Measurements from ENCODE around the gene MYPN. TPM values are rescaled to one million over a fixed set of nuclear protein-coding genes. Genes with fewer than 3 reads are reported as not detected.

The MYPN gene
- polyA plus RNA-seq, 1 experiment, result 9.7 TPM

- Histone ChIP-seq H3K27me3 (ENCODE audit: control insufficient read depth, insufficient read depth, low read length) (no peaks in the 10 kb centered on the region), H3K36me3 (ENCODE audit: control insufficient read depth, insufficient read depth, low read length) (no peaks in the 10 kb centered on the region; the same call in 1 of the 2 replicates), H3K4me3 (ENCODE audit: low read depth, low read length) (no peak overlapping the region)
- POLR2A ChIA-PET, result no interaction called here
- no peak for TF ChIP-seq CTCF (IDR thresholded peaks at IDR 0.05; ENCODE audit: insufficient read depth, low read depth, low read length)
- DNase-seq (ENCODE audit: low read depth), result no peak
- CTCF ChIA-PET, result interaction anchor here (0.7 to 1.0 kb wide), 2 partner anchors 9 kb away, joined by 3 to 4 read pairs; no protein-coding TSS in a partner anchor
Observed at GRCh38 chr10:68118657-68119056, 9.4 kb downstream of the MYPN start.

DNA sequence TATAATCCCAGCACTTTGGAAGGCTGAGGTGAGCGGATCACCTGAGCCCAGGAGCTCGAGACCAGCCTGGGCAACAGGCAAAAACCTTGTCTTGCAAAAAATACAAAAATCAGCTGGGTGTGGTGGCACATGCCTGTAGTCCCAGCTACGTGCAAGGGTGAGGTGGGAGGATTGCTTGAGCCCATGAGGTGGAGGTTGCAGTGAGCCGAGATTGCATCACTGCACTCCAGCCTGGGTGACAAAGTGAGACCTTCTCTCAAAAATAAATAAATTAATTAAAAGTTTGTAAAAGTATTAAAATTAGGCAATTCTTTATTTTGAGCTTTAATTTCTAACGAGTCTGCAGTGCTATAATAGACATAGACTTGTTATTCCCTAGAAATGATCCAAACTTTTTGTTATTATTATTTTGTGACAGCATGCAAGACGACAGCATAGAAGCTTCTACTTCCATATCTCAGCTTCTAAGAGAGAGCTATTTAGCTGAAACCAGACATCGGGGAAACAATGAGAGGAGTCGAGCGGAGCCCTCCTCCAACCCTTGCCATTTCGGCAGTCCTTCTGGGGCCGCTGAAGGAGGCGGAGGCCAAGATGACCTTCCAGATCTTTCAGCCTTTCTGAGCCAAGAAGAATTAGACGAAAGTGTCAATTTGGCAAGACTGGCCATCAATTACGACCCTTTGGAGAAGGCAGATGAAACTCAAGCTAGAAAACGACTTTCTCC lies 11.9 kb downstream of the MYPN start:
- no peak for DNase-seq (ENCODE audit: low read depth)
- ChIA-PET POLR2A (no interaction called here), CTCF (interaction anchor here (1.1 to 1.6 kb wide), 4 partner anchors 12 to 38 kb away, joined by 3 to 5 read pairs (median 4); partner anchors contain the start of gene MYPN)
- Histone ChIP-seq H3K4me3 (ENCODE audit: low read depth, low read length) (no peak overlapping the region), H3K27me3 (ENCODE audit: control insufficient read depth, insufficient read depth, low read length) (no peaks in the 10 kb centered on the region), H3K36me3 (ENCODE audit: control insufficient read depth, insufficient read depth, low read length) (no peaks in the 10 kb centered on the region; the same call in 1 of the 2 replicates)
- TF ChIP-seq CTCF (IDR thresholded peaks at IDR 0.05; ENCODE audit: insufficient read depth, low read depth, low read length), result no peak

DNA sequence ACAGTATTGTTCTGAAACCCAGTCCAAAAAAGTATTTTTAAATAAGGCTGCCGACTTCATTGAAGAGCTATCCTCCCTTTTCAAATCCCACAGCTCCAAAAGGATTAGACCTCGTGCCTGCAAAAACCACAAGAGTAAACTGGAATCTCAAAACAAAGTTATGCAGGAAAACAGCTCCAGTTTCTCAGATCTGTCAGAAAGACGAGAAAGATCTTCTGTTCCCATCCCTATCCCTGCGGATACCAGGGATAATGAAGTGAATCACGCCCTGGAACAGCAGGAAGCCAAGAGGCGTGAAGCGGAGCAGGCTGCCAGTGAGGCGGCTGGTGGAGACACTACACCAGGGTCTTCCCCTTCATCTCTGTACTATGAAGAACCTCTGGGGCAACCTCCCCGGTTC lies 12.6 kb downstream of the MYPN start:
- ChIA-PET POLR2A (no interaction called here), CTCF (interaction anchor here (1.0 to 1.6 kb wide), 3 partner anchors 14 to 38 kb away, joined by 3 to 5 read pairs (median 4); no protein-coding TSS in a partner anchor)
- DNase-seq (ENCODE audit: low read depth), result no peak

GRCh38 chr10:68124718-68125117 lies 15.4 kb downstream of the MYPN start:
- DNase-seq (ENCODE audit: low read depth), result no peak
- TF ChIP-seq CTCF (IDR thresholded peaks at IDR 0.05; ENCODE audit: insufficient read depth, low read depth, low read length), result no peak
- ChIA-PET POLR2A (no interaction called here), CTCF (interaction anchor here (0.8 to 1.5 kb wide), 2 partner anchors 11 to 39 kb away, joined by 3 to 4 read pairs; no protein-coding TSS in a partner anchor)
- H3K36me3 ChIP-seq (ENCODE audit: control insufficient read depth, insufficient read depth, low read length), result no peaks in the 10 kb centered on the region; the same call in 1 of the 2 replicates
- no peak overlapping the region for H3K4me3 ChIP-seq (ENCODE audit: low read depth, low read length)
- H3K27me3 ChIP-seq (ENCODE audit: control insufficient read depth, insufficient read depth, low read length), result no peaks in the 10 kb centered on the region

More for the DNA sequence above, 12.6 kb downstream of the MYPN start:
- TF ChIP-seq CTCF (IDR thresholded peaks at IDR 0.05; ENCODE audit: insufficient read depth, low read depth, low read length), result no peak
- no peaks in the 10 kb centered on the region; the same call in 1 of the 2 replicates for H3K36me3 ChIP-seq (ENCODE audit: control insufficient read depth, insufficient read depth, low read length)
- no peak overlapping the region for H3K4me3 ChIP-seq (ENCODE audit: low read depth, low read length)
- H3K27me3 ChIP-seq (ENCODE audit: control insufficient read depth, insufficient read depth, low read length), result no peaks in the 10 kb centered on the region

DNA sequence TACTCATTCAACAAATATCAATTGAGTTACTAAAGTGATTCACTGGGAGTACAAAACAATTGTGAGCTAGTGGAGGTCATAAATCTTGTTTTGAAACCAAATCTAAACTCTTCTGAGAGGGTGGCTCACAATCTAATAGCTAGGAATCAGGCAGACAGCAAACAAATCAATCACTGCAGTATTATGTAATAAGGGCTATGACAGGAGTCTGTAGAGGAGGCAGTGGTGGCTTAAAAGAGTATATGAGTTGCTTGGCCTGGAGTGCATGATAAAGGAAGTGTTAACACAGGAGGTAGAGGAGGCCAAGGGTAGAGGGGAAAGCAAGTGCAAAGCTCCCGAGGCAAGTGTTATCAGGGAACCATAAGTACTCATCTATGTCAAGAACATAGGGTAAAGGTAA lies 16.5 kb downstream of the MYPN start:
- H3K36me3 ChIP-seq (ENCODE audit: control insufficient read depth, insufficient read depth, low read length), result no peaks in the 10 kb centered on the region; the same call in 1 of the 2 replicates
- ChIA-PET CTCF (interaction anchor here (0.6 to 1.5 kb wide), 2 partner anchors 9 to 40 kb away, joined by 3 read pairs; no protein-coding TSS in a partner anchor), POLR2A (no interaction called here)
- H3K4me3 ChIP-seq (ENCODE audit: low read depth, low read length), result no peak overlapping the region
- no peaks in the 10 kb centered on the region for H3K27me3 ChIP-seq (ENCODE audit: control insufficient read depth, insufficient read depth, low read length)
- no peak for TF ChIP-seq CTCF (IDR thresholded peaks at IDR 0.05; ENCODE audit: insufficient read depth, low read depth, low read length)
- no peak for DNase-seq (ENCODE audit: low read depth)
